SH-SY5Y (cell line): ENCODE data around the gene TMEM232.

Experiments
- GATA2 ChIP-seq: IDR thresholded peaks from 2 replicates; pipeline ENCODE4 v1.6.1; 2011; ENCODE audit warnings: mild to moderate bottlenecking, low read depth, low read length
- GATA3 ChIP-seq: IDR thresholded peaks from 2 replicates; pipeline ENCODE4 v1.6.1; 2011; ENCODE audit warnings: low read depth, mild to moderate bottlenecking, low read length, moderate library complexity

DNA sequence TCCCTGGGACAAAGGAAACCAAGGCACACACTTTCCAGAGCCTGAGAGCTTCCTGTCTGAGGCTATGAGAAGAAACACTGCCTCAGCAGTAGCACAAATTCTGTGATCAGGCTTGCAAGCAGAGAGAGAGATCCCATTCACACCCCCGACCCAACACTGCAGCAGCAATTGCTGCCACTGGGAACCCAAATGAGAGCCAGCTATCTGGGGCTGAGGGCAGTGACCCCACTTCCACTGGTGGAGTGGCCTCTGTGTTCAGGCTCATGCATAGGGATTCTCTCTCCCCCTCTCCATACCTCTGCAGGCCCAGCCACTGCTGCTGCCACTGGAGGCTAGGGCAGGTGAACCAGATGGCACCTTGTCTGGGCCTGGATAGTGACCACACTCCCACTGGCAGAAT, 95.2 kb downstream of the TMEM232 start:
- TF ChIP-seq GATA3 (no peak), GATA2 (no peak)
